ENCODE results near the gene KCNQ5. TPM values are rescaled to one million over a fixed set of nuclear protein-coding genes. Genes with fewer than 3 reads are reported as not detected.

Gene KCNQ5
- total RNA-seq, 4 donors from 2014 or later = 1.1 to 14.6 (median 9.0) TPM

DNA sequence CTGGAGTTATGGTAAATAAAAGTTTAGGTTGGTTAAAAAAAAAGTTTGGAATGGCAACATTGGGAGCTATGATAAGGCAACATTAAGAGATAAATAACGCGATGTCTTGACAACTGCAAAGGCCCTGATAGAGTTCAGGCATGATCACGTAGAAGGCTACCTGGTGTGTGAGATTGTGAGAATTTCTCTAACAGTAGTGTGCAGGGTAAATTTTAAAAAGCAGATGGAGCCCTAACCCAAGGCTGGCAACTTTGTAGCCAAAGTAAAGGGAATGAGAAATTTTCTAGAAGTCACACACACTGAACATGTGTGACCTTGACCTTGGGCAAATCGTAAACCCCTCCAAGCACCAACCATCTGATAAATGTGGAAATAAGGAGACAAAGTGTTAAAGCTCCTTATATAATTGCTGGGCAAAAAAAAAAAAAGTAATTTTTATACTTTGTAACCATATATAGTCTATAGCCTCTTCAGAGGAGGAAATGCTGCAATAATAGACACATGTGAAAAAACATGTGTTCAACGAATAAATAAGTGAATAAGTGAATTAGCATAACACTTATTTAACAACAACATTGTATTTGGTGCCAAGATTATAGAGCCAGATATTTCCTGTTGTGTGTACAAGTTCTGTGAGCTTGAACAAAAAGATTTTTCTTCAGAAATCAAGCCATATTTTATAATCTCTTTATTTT is 18.2 kb downstream of the KCNQ5 start:
- intact Hi-C loops (cut with DNase I) = no loop called here
- no peak for DNase-seq
- Histone ChIP-seq H3K27ac (no peak overlapping the region), H3K9me3 (no peaks in the 10 kb centered on the region), H3K4me1 (peaks cover 8 to 30% of the 10 kb centered on the region in 2 donors), H3K36me3 (no peaks in the 10 kb centered on the region), H3K27me3 (no peaks in the 10 kb centered on the region), H3K4me3 (replicated peaks in 1 of 3) (no peak overlapping the region)
- TF ChIP-seq CTCF (IDR thresholded peaks at IDR 0.05) = no peak
- TF ChIP-seq POLR2A (IDR thresholded peaks at IDR 0.05) = no peak
- WGBS, 2 donors = 79 to 81% methylated on average over 5 of the region's 5 CpGs

DNA sequence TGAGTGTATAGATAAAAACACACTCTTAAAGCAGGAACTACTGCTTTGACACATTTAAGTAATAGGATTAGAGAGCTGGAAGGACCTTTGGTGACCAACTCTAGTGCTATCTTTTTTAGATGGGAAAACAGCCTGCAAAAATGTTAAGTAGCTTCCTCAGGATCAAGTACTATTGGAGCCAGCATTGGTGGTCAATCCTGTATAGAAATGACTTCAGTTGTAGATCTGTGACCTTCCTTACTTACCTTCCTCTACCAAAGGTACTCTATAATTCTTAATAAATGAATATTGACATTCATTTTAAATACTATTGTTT is 18.7 kb downstream of the KCNQ5 start:
- Histone ChIP-seq H3K4me3 (replicated peaks in 1 of 3) (no peak overlapping the region), H3K27me3 (no peaks in the 10 kb centered on the region), H3K36me3 (no peaks in the 10 kb centered on the region), H3K9me3 (no peaks in the 10 kb centered on the region), H3K27ac (no peak overlapping the region), H3K4me1 (peaks cover 8 to 25% of the 10 kb centered on the region in 2 donors)
- no peak for DNase-seq
- no peak for TF ChIP-seq CTCF (IDR thresholded peaks at IDR 0.05)
- intact Hi-C loops (cut with DNase I) = no loop called here

- DNase-seq = no peak
- TF ChIP-seq POLR2A (IDR thresholded peaks at IDR 0.05) (no peak), CTCF (IDR thresholded peaks at IDR 0.05) (no peak)
- no peaks in the 10 kb centered on the region for H3K9me3 ChIP-seq
- peaks cover 8 to 19% of the 10 kb centered on the region in 2 donors for H3K4me1 ChIP-seq
- H3K36me3 ChIP-seq = no peaks in the 10 kb centered on the region
- H3K4me3 ChIP-seq (replicated peaks in 1 of 3) = no peak overlapping the region
- intact Hi-C loops (cut with DNase I) = no loop called here
- 88 to 100% methylated on average over 1 of the region's 1 CpG for WGBS, 2 donors
- H3K27ac ChIP-seq = no peak overlapping the region
- no peaks in the 10 kb centered on the region for H3K27me3 ChIP-seq
Measured at GRCh38 chr6:72642435-72642834, 20.6 kb downstream of the KCNQ5 start.

DNA sequence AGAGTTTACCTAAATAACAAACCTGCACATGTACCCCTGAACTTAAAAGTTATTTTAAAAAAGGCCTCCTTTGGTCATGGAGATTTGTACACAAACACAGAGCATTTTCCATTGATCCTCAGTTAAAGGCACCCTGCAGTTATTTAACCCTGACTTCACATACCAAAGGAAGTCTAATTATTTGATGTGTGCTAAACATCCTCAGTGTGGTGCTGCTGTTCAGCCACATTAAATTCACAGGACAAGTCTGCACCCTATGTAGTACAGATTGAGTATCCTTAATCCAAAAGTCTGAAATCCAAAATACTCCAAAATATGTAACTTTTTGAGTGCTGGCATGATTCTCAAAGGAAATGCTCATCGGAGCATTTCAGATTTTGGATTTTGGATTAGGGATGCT is 21.4 kb downstream of the KCNQ5 start:
- no peaks in the 10 kb centered on the region for H3K9me3 ChIP-seq
- intact Hi-C loops (cut with DNase I) = no loop called here
- TF ChIP-seq POLR2A (IDR thresholded peaks at IDR 0.05) = no peak
- peak in 1 of 6 experiments; percentile 9 for TF ChIP-seq CTCF (IDR thresholded peaks at IDR 0.05)
- no peak for DNase-seq
- H3K27me3 ChIP-seq = no peaks in the 10 kb centered on the region
- H3K36me3 ChIP-seq = no peaks in the 10 kb centered on the region
- H3K27ac ChIP-seq = no peak overlapping the region
- H3K4me1 ChIP-seq = peaks cover 1 to 12% of the 10 kb centered on the region in 2 donors
- WGBS, 2 donors = 93 to 94% methylated on average over 1 of the region's 1 CpG
- no peak overlapping the region for H3K4me3 ChIP-seq (replicated peaks in 1 of 3)

DNA sequence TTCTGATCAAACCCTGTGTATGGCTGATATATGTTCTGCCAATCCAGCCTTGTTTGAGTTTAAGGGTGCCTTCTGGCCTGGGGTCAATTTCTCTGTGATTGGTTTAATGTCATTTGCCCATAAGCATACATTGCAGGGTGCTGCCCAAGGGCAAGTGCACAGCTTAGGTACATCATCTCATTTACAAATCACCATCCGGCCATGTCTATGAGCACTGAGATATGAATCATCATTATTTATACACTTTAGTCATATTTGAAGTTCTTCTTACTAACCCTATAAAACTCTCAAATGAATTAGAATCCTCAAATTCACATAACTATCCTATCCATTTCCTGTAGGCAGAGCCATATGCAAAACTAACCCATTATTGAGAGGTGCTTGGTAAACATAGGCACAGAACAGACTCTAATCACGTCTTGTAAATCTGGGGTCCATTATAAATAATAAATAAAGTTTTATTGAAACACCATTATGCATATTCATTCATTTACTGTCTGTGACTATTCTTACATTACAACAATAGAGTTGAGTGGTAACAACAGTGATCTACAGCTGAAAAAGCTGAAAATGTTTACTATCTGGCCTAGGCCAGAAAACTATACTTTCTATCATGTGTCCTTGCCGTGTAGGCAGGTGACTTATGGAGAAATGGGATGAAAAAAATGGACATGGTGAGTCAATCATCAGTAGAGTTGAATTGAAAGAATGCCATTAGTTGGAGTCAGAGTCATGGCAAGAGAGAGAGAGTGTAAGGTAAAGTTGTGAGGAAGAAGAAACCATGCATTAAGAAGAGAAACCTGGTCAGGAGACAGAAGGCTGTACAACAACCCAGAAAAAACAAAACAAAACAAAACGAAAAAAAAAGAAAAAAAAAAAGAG is 25.0 kb downstream of the KCNQ5 start:
- intact Hi-C loops (cut with DNase I) = no loop called here
- no peak overlapping the region for H3K27ac ChIP-seq
- H3K27me3 ChIP-seq = no peaks in the 10 kb centered on the region
- WGBS, 2 donors = 86 to 94% methylated on average over 4 of the region's 4 CpGs
- TF ChIP-seq CTCF (IDR thresholded peaks at IDR 0.05) (no peak), POLR2A (IDR thresholded peaks at IDR 0.05) (no peak)
- no peak for DNase-seq
- no peaks in the 10 kb centered on the region for H3K9me3 ChIP-seq
- no peaks in the 10 kb centered on the region for H3K36me3 ChIP-seq
- no peak overlapping the region for H3K4me3 ChIP-seq (replicated peaks in 1 of 3)
- peaks cover 11 to 28% of the 10 kb centered on the region in 2 donors for H3K4me1 ChIP-seq

Measured in thyroid gland (tissue), 4 donors.